Astrocyte of the spinal cord (primary cell): ENCODE results near the gene SLIT3.

ENCODE experiments used
- DNase-seq: peaks from one replicate; pipeline ENCODE4 v3.0.0; 2011; ENCODE audit warnings: low read depth, low spot score
- H3K4me3 ChIP-seq: 2 replicates; pipeline ENCODE4 v1.5.1; 2011; ENCODE audit warnings: low read depth, mild to moderate bottlenecking, low read length, moderate library complexity
- in situ Hi-C: cut with HindIII; loops from 2 replicates; pipeline ENCODE4 v1.10.0; 2017; ENCODE audit warnings: low sequenced_read_pairs
- TF ChIP-seq, protein P1 (sequence below): IDR thresholded peaks from 2 replicates; pipeline ENCODE4 v1.5.1; 2012; ENCODE audit warnings: low read depth, mild to moderate bottlenecking, low read length, inconsistent platforms

Gene SLIT3

DNA sequence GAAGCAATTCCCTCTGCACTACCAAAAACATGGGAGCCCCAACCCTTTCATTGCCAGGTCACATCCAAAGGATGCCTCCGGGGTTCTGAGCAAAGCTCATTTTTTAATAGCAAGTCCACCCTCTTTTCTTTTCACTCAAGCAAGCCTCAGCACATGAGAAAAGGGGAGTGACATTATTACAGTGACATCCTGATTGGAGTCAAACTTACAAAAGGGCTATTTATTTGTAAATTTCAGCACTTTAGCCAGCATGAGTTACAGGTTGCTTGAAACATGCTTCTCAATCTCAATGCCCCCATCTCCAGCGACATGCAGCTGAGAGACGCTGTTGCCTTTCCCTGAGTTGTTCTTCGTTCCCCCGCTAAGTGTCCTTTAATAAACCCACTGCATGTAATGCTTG is 483.3 kb downstream of the SLIT3 start:
- in situ Hi-C loops: no loop called here
- no peak for DNase-seq
- H3K4me3 ChIP-seq: no peak overlapping the region
- TF ChIP-seq, protein P1, sequence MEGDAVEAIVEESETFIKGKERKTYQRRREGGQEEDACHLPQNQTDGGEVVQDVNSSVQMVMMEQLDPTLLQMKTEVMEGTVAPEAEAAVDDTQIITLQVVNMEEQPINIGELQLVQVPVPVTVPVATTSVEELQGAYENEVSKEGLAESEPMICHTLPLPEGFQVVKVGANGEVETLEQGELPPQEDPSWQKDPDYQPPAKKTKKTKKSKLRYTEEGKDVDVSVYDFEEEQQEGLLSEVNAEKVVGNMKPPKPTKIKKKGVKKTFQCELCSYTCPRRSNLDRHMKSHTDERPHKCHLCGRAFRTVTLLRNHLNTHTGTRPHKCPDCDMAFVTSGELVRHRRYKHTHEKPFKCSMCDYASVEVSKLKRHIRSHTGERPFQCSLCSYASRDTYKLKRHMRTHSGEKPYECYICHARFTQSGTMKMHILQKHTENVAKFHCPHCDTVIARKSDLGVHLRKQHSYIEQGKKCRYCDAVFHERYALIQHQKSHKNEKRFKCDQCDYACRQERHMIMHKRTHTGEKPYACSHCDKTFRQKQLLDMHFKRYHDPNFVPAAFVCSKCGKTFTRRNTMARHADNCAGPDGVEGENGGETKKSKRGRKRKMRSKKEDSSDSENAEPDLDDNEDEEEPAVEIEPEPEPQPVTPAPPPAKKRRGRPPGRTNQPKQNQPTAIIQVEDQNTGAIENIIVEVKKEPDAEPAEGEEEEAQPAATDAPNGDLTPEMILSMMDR: no peak

DNA sequence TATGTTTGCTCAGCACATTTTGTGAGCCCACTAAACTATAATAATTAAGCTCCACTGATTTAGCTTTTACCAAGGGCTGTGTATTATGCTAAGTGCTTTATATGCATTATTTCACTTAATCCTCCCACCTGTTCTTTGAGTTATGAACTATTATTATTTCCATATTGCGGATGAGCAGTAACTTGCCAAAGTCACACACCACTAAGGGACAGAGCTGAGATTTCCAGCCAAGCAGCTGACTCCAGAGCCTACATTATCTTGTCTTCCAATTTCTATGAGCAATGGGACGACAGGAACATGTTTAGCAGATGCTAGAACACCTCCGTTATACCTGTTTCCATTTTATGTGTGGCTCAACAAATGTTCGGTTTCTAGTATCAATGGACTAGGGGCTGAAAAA is 484.3 kb downstream of the SLIT3 start:
- in situ Hi-C loops: no loop called here
- no peak for DNase-seq
- no peak overlapping the region for H3K4me3 ChIP-seq
- TF ChIP-seq, protein P1: no peak

DNA sequence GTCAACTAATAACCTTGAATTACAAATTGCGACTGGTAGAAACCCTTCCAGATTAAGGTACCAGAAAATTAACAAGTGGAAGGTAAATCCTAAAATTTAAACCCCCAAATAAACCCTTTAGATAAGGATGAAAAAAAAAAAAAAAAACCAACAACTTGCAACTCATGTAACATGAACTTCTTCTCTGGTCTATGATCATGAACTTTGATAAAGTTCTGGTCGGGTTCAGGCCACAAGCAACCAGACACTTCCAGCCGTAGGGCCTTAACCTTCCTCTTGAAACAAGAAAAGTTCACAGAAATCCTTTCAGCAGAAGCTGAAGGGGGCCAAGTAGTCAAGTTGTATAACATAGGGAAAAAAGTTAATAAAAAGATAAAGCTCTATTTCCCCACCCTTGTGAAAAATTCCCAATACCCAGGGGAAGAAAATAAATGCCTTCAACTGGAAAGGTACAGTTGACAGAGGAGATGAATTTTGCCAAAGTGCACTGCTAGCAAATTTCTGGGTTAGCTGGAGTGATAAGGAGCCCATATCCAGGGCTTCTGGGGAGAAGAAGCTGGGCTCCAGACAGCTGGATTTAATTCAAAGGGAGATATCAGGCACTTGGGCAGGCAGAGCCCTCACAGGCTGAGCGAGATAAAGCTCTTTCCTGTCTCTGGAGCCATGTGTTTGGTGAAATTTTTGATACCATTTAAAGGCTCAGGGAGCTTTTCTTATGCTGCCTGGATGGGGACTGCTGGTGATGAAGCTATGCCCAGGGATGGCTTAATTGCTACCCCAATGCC is 487.6 kb downstream of the SLIT3 start:
- H3K4me3 ChIP-seq: no peak overlapping the region
- in situ Hi-C loops: no loop called here
- TF ChIP-seq, protein P1: no peak
- no peak for DNase-seq

DNA sequence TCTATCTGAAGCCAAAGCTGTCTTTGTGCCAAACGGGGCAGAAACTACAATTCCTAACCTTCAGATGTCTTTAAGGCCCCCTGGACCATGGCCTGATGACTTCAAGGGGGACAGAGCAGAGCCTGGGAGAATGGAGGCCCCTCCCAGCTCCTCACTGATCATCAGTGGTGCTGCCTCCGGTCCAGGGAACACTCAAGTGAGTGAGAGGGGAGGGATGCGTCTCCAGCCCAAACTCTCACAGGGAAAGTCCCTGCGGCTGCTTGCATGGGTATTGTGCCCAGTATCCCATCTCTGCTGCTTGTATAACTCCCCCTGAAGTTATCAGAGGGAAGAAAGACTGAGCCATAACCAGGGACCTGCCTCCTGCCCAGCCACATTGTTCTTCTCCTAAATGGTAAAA is 490.3 kb downstream of the SLIT3 start:
- TF ChIP-seq, protein P1: no peak
- H3K4me3 ChIP-seq: no peak overlapping the region
- in situ Hi-C loops: no loop called here
- no peak for DNase-seq

DNA sequence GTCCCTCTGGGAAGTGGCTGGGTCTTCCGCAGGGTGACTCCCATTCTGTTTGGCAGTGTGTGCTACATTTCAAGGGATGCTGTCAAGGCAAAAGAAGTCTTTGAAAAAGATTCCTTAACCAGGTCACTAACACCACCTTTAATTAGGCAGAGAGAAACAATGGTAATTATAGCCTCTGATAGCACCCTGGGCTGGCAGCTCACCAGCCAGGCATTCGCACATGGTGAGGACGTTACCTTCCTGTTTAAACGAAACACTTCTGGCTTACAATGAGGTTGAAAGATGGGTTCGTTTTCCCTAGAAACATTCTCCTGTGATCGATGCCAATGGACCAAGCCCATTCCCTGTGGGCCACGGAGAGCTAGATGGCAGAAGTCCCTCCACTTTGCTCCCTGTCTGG is 491.7 kb downstream of the SLIT3 start:
- in situ Hi-C loops: no loop called here
- H3K4me3 ChIP-seq: no peak overlapping the region
- TF ChIP-seq, protein P1: no peak
- DNase-seq: no peak

DNA sequence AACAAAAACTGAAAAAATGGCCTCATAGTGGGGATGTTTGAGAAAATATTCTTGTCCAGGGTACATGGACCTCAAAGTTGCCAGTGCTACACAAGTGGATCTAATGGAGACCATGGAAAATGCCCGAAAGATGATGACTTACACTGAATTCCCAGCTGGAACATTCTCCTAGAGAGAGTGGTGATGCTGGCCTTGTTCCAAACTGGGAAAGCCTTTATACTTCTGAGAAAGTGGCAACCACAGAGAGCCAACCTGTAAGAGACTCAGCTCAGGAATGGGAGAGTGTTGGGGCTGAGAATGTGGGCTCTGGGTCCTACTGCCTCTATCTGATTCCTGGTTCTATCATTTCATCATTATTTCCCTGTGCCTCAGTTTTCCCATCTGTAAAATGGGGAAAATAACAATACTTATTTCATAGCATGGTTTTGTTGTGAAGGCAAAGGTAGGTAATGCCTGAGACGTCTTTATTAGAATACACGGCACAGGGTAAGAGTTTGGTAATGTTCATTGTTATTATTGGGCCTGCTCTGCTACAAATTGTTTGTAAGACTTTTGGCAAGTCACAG is 492.8 kb downstream of the SLIT3 start:
- no peak overlapping the region for H3K4me3 ChIP-seq
- in situ Hi-C loops: no loop called here
- DNase-seq: peak; percentile 8
- TF ChIP-seq, protein P1: no peak
